PC-9 (cell line): ENCODE measurements around the gene SPP2. TPM values are rescaled to one million over a fixed set of nuclear protein-coding genes. Genes with fewer than 3 reads are reported as not detected.

Source experiments
- BruUV-seq: library from RNA; stranded (reverse); fragments of 400-500 nt; replicated peaks from 2 replicates; lab custom pipeline; 2021; lab: Mats Ljungman, UMichigan
- CTCF ChIA-PET: fragments of 300-600 bp; sonication (Branson Sonifier 250); formaldehyde crosslinking; loops from one replicate; lab custom pipeline; 2022; ENCODE audit warnings: antibody characterized with exemption; lab: Charles Lee
- POLR2A ChIA-PET: fragments of 300-600 bp; sonication (Branson Sonifier 250); formaldehyde crosslinking; loops from one replicate; lab custom pipeline; 2022; ENCODE audit warnings: antibody characterized with exemption; ENCODE audit not compliant: unreplicated experiment; lab: Charles Lee
- DNase-seq, 2 experiments: peaks; one replicate each; pipeline versions ENCODE4 v3.0.0 to v3.0.0-alpha.2; 2015 to 2022; ENCODE audit warnings: mixed read lengths in 1 of 2
- H2AFZ ChIP-seq: fragments of 200-600 bp; sonication (generic); 2 replicates; pipeline ENCODE4 v1.8.1; 2017; ENCODE audit warnings: antibody characterized with exemption
- H3F3A ChIP-seq: fragments of 200-600 bp; sonication (generic); 2 replicates; pipeline ENCODE4 v1.8.1; 2017; ENCODE audit warnings: antibody characterized with exemption, mild to moderate bottlenecking, low read depth; ENCODE audit not compliant: insufficient read depth
- H3K27ac ChIP-seq: fragments of 200-600 bp; sonication (generic); 2 replicates; pipeline ENCODE4 v1.6.1; 2016; ENCODE audit warnings: mixed run types
- H3K27me3 ChIP-seq: fragments of 200-600 bp; sonication (generic); 2 replicates; pipeline ENCODE4 v1.6.1; 2016; ENCODE audit warnings: low read depth, mixed run types; ENCODE audit not compliant: insufficient read depth
- H3K36me3 ChIP-seq: fragments of 200-600 bp; sonication (generic); 2 replicates; pipeline ENCODE4 v1.6.1; 2016; ENCODE audit warnings: low read depth, mixed run types
- H3K4me1 ChIP-seq: fragments of 200-600 bp; sonication (generic); replicated peaks from 2 replicates; pipeline ENCODE4 v1.6.1; 2016; ENCODE audit warnings: mixed run types; ENCODE audit not compliant: insufficient read depth
- H3K4me2 ChIP-seq: fragments of 200-600 bp; sonication (generic); 2 replicates; pipeline ENCODE4 v1.6.1; 2017; ENCODE audit warnings: mixed run types
- H3K4me3 ChIP-seq: fragments of 200-600 bp; sonication (generic); 2 replicates; pipeline ENCODE4 v1.6.1; 2016; ENCODE audit warnings: mixed run types
- H3K79me2 ChIP-seq: fragments of 200-600 bp; sonication (generic); 2 replicates; pipeline ENCODE4 v1.6.1; 2017; ENCODE audit warnings: low read depth, mixed run types
- H3K9me2 ChIP-seq: fragments of 200-600 bp; sonication (generic); 2 replicates; pipeline ENCODE4 v1.8.1; 2017; ENCODE audit warnings: mild to moderate bottlenecking; ENCODE audit not compliant: insufficient read depth
- H3K9me3 ChIP-seq: fragments of 200-600 bp; sonication (generic); 2 replicates; pipeline ENCODE4 v1.8.1; 2016; ENCODE audit warnings: low read depth; ENCODE audit not compliant: insufficient read depth
- H4K20me1 ChIP-seq: fragments of 200-600 bp; sonication (generic); 2 replicates; pipeline ENCODE4 v1.8.1; 2017; ENCODE audit not compliant: insufficient read depth
- CTCF ChIP-seq: fragments of 200-600 bp; sonication (generic); conservative IDR thresholded peaks from 2 replicates; pipeline ENCODE4 v1.6.1; 2017; ENCODE audit warnings: mixed run types, antibody characterized with exemption, mild to moderate bottlenecking, moderate library complexity
- EZH2 ChIP-seq: fragments of 200-600 bp; sonication (generic); IDR thresholded peaks from 2 replicates; pipeline ENCODE4 v1.8.0; 2017; ENCODE audit warnings: antibody characterized with exemption, low read depth
- intact Hi-C: fragments of 100-400 bp; cut with micrococcal nuclease; formaldehyde crosslinking; loops from one replicate; pipeline ENCODE4 v1.10.0; 2022; ENCODE audit not compliant: unreplicated experiment
- total RNA-seq: library from RNA; stranded (reverse); gene quantifications from 2 replicates; pipeline ENCODE4 v1.2.3, GENCODE V29; 2021

SPP2 gene
- total RNA-seq, 1 experiment from 2014 or later, result not detected

GRCh38 chr2:234076451-234076850 lies 25.9 kb downstream of the SPP2 start:
- Histone ChIP-seq H3K4me2 (no peak overlapping the region), H4K20me1 (no peaks in the 10 kb centered on the region), H3K36me3 (no peaks in the 10 kb centered on the region), H3K4me1 (no peaks in the 10 kb centered on the region), H3K27ac (no peak overlapping the region), H3K4me3 (no peak overlapping the region), H3K79me2 (no peaks in the 10 kb centered on the region), H3F3A (no peaks in the 10 kb centered on the region), H3K9me2 (peaks cover 3% of the 10 kb centered on the region; the same call in 1 of the 2 replicates), H3K9me3 (no peaks in the 10 kb centered on the region), H2AFZ (no peak overlapping the region), H3K27me3 (no peaks in the 10 kb centered on the region)
- TF ChIP-seq CTCF (no peak), EZH2 (no peak)
- ChIA-PET POLR2A (interaction anchor here (0.6 kb wide), 2 partner anchors 77 to 1539 kb away, joined by 3 to 9 read pairs; no protein-coding TSS in a partner anchor), CTCF (no interaction called here)
- intact Hi-C loops, result no loop called here
- no peak for DNase-seq
- BruUV-seq, result no TSS peak

- CTCF ChIA-PET, result no interaction called here
- Histone ChIP-seq H3F3A (no peaks in the 10 kb centered on the region), H3K4me2 (no peak overlapping the region), H3K27me3 (no peaks in the 10 kb centered on the region), H3K4me3 (no peak overlapping the region), H3K27ac (no peak overlapping the region), H3K36me3 (no peaks in the 10 kb centered on the region), H3K9me3 (no peaks in the 10 kb centered on the region; the same call in 1 of the 2 replicates), H3K9me2 (no peaks in the 10 kb centered on the region), H4K20me1 (no peaks in the 10 kb centered on the region), H3K4me1 (no peaks in the 10 kb centered on the region), H3K79me2 (no peaks in the 10 kb centered on the region), H2AFZ (no peak overlapping the region)
- no peak for TF ChIP-seq CTCF
- no peak for TF ChIP-seq EZH2
- intact Hi-C loops, result no loop called here
- no peak for DNase-seq
- no TSS peak for BruUV-seq
- POLR2A ChIA-PET, result interaction anchor here (0.7 kb wide), 1 partner anchor 1098 kb away, joined by 4 read pairs; no protein-coding TSS in a partner anchor
Measured at GRCh38 chr2:234078129-234078528, 27.6 kb downstream of the SPP2 start.

GRCh38 chr2:234081970-234082822 lies 31.7 kb downstream of the SPP2 start:
- no TSS peak for BruUV-seq
- no peaks in the 10 kb centered on the region for H3K36me3 ChIP-seq
- no peaks in the 10 kb centered on the region for H3K9me2 ChIP-seq
- H3K27ac ChIP-seq, result no peak overlapping the region
- H3K9me3 ChIP-seq, result no peaks in the 10 kb centered on the region; the same call in 1 of the 2 replicates
- H2AFZ ChIP-seq, result no peak overlapping the region
- CTCF ChIA-PET, result no interaction called here
- no peaks in the 10 kb centered on the region for H3K79me2 ChIP-seq
- POLR2A ChIA-PET, result no interaction called here
- H3K4me2 ChIP-seq, result 0 out of 2 replicates have a peak overlapping the region, but pooled peaks have one; percentile 10
- no peaks in the 10 kb centered on the region for H4K20me1 ChIP-seq
- no peaks in the 10 kb centered on the region for H3K27me3 ChIP-seq
- peak; percentile 48 to 61 for DNase-seq
- intact Hi-C loops, result no loop called here
- no peak overlapping the region for H3K4me3 ChIP-seq
- no peaks in the 10 kb centered on the region for H3K4me1 ChIP-seq
- TF ChIP-seq CTCF (no peak), EZH2 (no peak)
- H3F3A ChIP-seq, result no peaks in the 10 kb centered on the region
